ENCODE measurements around the gene COL21A1.

Gene COL21A1

DNA sequence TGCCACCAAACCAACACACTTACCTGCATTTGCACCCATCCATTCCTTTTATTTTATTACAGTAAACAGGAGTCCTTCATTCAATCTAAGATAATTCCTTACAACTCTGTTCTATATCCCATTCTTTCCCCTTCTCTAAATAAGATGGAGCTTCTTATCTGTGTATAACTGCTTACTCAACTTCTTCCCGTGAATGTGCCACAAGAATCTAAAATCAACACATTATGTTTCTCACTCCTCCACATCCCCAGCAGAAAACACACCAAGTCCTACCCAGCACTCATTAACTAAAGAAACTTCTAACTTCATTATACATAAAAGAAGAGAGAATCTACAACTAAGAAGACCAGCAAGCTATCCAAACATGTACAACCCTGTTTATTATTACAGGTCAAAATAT lies 141.1 kb downstream of the COL21A1 start:
- no peak for DNase-seq (ENCODE audit: low spot score)

DNA sequence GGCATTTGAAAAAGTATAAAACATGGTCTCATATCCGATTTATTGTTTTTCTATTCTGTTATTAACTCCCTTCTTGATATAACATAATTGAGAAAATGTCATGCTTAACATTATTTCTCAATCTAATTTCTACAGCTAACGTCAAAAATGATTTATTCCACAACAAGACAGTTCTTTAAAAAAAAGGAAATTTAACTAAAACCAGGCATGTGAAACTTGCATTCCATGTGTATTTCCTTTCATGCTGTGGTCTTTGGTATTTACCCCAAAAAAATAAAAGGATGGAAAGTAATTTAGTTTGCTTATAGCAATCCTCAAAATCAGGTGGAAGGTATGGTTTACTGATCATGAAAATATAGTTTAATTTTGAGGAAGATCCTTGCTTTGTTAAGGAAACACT lies 142.8 kb downstream of the COL21A1 start:
- DNase-seq (ENCODE audit: low spot score), result no peak

DNA sequence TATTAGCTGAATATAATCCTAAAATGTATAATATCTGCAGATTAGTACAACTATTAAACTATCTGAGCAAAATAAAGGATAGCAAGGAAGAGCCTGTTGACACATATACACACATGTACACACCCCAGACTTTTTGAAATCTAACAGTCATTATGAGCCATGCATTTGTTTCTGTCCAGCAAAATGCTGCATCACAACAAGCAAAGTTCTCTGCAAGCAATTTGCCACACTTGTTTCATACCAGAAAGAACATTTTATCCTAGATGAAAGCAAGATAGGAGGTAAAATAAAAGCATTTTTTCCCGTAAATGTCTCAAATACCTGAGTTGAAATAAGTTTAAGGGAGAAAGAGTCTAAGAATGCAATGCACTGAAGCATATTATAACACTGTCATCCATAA lies 145.2 kb downstream of the COL21A1 start:
- DNase-seq (ENCODE audit: low spot score), result no peak

DNA sequence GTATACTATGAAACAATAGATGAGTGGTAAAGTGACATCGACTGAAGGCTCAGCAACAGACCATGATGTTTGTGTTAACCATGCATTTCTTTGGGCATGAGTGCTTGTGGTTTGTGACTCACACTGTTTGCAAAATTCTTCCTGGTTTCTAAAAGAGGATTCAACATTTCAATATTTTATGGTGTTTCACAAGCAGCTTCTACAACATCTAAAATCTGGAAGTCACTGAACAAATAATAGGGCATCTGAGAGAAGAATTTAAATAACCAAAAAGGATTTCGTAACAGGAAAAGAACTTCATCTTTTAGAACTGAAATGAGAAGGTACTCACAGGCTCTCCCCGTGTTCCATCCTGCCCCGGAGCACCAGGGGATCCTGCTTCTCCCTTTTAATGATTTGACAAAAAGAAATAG lies 146.2 kb downstream of the COL21A1 start:
- DNase-seq (ENCODE audit: low spot score), result peak; percentile 26

DNA sequence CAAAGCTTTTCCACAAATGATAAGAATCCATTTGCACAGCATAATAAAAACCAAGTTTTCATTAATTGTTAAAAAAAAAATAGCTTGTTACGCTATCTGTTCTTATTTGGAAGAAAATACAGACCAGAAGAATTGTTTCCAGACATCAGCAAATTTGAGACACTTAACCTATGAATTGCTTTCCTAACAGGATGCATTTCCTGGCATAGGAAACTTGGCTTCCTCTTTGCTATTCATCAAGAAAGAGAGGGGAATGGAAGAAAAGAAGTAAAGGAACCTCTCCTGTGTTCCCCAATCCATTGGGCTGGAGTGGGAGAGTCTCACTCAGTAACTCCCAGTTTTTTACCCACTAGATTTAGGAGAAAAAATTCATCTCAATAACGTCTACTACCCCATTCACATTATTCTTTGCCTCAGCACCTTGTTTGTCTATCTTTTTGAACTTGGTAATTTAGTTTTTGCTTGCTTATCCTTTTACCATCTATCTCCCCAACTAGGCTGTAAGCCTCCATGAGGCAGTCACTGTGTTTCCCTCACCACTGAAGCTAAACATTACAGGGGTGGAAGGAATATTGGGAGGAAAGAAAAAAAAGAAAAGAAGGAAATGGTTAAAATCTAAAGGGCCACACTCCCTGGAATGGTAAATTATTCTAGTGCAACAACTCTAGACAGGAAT lies 150.3 kb downstream of the COL21A1 start:
- no peak for DNase-seq (ENCODE audit: low spot score)

DNA sequence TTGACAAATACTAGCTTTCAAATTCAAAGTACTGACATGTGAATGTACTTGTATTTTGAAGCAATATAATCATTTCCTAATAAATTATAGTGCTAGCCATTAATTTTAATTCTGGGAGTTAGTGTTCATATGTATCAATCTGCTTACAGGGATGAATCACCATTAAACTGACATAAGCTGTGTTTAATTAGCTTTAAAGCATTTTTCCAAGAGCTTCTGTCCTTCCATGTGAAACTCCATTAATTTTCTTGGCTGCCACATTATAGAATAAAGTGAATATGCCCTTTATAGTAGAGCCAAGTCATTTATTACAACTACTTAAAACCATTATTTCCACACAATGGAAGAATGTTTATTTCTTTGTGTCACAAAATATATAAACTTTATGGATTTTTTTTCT lies 150.8 kb downstream of the COL21A1 start:
- no peak for DNase-seq (ENCODE audit: low spot score)

DNA sequence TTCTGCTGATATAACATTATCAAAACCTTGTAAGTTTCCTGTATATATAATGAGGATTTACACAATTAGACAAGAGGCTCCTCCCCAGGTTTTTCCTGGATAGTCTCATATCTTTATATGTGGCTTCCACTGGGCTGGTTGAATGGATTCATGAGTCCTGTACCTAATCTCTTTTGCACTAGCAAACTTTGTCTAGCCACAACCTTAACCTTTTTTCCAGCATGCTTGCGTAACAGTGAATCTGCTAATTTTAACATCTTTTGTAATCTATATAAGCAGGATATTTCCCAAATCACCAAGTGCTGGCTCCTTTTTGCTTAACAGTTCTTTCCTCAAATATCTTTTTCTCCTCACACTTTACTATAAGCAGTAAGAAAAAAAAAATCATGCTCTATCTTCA lies 153.6 kb downstream of the COL21A1 start:
- no peak for DNase-seq (ENCODE audit: low spot score)

DNA sequence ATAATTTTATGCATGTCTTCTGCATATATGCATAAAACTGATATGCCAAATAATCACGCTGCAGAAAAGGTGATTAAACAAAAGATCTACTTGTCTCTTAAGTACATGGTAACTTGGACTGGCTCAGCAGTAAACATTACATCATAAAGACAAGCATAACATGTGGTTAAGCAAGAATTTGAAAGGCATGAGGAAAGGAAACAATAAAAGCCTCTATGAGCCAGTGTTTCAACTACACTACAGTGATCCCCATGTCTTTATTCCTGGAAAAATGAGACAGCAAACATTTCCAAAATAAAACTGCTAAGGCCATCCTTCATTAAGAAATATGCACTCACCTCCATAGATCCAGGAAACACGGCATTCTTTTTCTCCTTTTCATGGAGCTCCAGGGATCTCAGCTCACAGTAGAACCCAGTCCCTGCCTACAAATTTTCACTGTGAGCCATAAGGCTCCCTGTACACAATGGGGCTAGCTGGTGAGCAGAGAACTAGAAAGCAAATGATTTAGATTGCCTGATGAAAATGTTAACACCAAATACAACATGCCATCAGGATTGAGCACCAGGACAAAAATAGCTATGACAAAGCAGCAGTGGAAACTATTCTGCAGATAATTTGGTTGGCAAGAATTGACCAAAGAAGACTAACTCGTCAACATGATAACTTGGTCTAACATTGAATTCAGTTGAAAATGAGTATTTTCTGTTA lies 156.1 kb downstream of the COL21A1 start:
- DNase-seq (ENCODE audit: low spot score), result peak; percentile 49

DNA sequence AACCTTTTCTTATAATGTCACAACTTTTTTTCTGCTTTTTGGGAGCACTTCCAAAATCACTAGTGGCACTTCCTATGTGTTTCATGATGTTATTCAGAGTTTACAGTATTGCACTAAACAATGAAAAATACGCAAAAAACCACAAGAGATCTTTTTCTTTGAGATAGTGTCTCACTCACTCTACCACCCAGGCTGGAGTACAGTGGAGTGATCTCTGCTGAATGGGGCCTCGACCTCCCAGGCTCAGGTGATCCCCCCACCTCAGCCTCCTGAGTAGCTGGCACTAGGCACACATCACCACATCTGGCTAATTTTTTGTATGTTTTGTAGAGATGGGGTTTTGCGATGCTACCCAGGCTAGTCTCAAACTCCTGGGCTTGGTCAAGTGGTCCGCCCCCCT lies 158.7 kb downstream of the COL21A1 start:
- DNase-seq (ENCODE audit: low spot score), result no peak

DNA sequence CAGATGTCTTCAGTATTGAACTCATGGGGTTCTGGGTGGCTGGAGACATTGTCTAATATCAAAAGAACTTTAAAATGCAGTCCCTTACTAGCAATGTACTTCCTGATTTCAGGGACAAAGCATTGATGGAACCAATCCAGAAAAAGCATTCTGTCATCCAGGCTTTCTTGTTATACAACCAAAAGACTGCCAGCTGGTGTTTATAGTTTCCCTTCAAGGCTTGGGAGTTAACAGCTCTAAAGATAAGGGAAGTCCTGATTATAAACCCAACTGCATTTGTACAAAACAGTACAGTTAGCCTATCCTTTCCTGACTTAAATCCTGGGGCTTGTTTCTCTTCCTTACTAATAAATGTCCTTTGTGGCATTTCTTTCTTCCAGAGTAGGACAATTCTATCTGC lies 160.0 kb downstream of the COL21A1 start:
- no peak for DNase-seq (ENCODE audit: low spot score)

DNA sequence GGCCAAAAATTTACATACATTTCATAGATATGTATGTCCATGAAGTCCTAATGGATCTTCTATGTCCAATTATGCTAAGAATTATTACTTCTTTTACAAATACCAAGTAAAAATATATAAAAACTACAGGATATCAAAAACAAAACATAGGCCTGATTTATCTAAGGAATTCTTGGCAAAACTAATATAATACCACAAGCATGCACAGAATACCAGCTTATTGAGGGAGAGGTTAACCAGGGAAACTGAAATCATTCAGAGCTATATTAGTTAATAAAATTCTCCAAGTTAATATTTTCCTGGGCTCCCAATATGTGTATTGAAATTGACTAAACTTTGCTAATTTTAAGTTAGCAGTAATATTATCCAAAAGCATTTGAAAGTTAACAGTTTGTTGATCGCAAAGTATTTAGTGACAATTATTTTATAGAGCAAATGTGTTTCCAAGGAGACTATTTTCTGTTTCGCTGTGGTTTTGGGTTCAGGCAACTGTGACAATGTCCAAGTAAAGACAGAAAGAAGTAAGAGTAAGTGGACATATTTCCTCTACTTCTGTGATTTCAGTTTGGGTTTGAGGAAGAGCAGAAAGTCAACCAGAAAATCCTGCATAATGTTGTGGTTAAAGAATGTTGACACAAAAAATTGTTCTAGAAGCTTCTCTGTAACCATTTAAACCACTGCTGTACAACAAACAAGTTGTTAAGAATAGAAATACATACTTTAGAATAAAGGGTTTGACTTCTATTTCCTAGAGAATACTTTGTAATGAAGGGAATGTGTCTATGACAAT lies 167.4 kb downstream of the COL21A1 start:
- no peak for DNase-seq (ENCODE audit: low spot score)

DNA sequence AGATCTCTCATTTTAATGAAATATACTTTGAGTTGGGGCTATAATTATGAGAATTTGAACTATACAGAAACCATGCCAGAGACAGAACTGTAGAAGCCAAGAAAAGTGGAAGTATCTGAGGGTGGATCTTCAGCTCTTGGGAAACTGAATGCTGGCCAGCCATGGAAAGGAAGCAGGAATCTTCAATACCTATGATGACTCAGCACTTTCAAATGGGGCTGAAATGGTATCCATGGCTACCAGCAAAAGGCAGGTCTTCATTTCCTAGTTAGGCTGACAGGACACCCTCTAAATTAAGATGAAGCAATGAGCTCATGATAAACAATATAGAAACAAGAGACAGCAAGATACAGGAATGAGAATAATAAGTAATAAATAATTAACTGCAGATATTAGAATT lies 171.3 kb downstream of the COL21A1 start:
- DNase-seq (ENCODE audit: low spot score), result no peak

DNA sequence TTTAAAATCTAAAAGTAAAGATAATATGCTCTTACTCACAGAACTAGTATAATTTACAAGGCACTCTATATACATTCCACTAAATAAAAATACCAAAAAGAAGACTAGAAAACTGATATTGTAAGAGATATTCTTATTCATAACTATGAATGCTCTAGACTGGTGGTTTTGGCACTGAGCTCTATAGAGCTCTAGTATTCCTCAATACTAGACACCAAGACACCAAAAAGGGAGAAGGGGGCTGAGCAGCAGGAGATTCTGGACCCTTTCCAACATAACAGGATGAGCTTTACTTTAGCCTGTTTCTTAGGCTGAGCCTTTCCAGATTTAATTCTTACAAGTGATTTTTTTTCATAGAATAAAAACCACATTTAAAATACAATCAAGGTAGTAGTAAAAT lies 173.6 kb downstream of the COL21A1 start:
- no peak for DNase-seq (ENCODE audit: low spot score)

DNA sequence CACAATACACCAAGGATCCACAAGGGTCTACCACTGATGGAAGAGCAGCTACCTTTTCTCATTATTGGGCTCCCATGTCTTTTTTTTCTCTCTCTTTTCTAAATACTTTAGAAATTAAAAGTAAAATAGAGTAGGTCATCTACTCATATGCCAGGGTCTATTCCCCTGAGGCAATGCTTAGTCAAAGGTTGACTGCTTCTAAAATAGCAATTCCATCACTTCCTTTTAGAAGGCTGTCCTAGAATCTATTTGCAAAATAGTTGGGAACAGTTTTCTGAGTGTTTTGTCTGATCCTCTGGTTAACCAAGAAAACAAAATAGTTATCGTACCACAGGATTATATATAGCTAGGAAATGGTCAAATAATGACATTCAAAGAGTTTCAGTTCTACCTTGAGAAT lies 174.1 kb downstream of the COL21A1 start:
- DNase-seq (ENCODE audit: low spot score), result no peak

DNA sequence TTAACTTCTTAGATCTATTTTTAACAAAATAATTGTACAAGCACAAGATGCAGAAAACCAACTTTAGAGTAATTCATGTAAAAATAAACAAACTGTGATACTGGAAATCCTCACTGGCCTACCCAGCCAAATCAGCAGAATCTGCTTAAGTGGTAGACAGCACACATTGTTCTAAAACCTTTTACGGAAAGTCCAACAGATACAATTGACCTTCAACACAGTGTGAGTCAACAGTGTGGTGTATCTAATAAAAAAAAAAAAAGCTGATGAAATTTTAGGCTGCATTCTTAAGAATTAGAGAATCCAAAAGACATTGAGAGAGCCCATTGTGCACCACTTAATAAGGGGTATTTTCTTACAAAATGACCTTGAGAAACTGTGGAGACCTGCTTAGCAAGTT lies 174.5 kb downstream of the COL21A1 start:
- DNase-seq (ENCODE audit: low spot score), result peak; percentile 15

DNA sequence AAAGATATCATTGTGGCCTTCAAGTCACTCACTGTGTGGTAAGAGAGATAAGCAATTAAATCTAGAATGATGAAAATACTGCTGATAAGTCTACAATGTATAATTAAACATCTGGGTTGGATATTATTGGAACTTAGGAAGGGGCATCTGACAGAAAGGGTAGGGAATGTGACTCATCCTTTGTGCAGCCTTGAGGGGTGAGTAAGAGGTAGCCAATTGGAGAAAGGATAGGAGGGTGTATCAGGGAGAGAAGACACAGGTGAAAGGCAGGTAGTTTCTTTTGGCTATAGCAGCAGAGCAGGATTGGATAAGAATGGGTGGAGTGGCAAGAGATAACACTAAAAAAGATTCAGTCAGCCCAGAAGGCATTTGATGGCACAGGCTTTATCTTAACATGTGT lies 182.0 kb downstream of the COL21A1 start:
- no peak for DNase-seq (ENCODE audit: low spot score)

DNA sequence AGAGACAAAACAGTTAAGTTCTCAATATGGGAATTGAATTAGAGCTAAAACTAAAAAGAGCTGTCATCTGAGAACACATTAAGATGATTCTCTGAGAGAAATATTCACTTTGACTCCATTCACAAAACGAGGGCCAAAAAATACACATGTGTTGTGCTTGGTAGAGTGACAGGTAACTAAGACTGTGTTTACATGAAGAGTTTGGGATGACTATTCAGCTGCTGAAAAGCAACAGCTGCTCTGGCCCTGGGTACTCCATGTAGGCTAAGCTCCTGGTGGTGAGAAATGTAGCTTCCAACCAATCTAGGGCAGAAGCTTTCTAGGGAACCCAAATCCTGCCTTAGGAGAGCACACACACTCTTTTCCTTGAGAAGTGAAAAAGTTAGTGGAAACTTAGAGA lies 184.5 kb downstream of the COL21A1 start:
- no peak for DNase-seq (ENCODE audit: low spot score)

DNA sequence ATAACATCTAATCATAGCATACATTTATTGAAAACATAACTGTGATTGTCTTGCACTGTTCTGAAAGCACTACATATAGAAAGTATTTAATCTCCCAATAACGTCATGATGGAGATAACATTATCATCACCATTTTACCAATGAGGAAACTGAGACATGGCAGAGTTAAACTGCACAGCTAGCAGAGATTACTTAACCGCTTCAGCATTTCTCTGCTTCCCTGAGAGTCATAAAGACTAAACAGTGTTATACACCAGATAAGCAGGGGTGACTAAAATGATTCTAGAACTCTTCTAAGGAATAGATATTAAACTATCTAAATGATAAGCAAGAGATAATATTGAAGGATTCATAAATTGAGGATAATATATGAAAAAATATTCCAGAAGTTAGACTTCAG lies 188.7 kb downstream of the COL21A1 start:
- DNase-seq (ENCODE audit: low spot score), result no peak

DNA sequence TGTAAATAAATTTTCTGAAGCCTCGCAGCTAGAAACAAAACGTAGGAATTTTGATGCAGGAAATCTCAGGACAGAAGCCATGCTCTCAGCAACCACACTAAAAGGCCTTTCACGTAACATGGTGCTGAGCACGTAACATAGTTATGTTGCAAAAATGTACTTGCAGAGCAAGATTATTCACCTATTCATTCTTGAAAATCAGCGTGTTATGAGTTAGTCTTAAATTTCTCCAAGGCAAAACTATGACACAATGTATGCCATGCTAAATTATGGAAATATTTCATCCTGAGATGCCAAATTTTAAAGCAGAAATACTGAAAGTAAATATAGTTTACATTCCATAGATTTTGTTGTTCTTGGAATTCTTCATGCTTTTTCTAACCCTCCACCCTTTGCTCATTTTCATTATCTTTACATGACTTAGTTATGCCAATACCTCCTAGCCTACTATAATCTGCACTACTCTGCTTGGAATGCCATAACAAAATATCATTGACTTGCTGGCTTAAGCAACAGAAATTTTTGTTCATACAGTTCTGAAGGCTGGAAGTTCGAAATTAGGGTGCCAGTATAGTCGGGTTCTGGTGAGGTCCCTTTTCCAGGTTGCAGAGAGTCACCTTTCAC lies 192.2 kb downstream of the COL21A1 start:
- no peak for DNase-seq (ENCODE audit: low spot score)

DNA sequence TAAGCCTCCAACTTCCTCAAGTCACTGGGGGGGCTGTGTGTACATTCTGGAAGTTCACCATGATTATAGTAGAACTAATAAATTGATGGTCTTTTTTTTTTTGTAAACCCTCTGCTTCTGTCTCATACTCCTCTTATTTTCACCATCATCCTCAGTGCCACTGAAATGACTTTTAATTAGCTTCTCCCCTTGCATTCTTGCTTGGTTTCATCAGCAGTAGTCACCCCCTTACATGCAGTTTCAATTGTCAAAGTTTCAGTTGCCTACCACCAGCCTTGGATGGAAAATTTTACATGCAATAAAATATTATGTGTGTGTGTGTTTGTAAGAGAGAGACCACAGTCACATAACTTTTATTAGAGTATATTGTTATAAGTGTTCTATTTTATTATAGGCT lies 196.2 kb downstream of the COL21A1 start:
- no peak for DNase-seq (ENCODE audit: low spot score)

DNA sequence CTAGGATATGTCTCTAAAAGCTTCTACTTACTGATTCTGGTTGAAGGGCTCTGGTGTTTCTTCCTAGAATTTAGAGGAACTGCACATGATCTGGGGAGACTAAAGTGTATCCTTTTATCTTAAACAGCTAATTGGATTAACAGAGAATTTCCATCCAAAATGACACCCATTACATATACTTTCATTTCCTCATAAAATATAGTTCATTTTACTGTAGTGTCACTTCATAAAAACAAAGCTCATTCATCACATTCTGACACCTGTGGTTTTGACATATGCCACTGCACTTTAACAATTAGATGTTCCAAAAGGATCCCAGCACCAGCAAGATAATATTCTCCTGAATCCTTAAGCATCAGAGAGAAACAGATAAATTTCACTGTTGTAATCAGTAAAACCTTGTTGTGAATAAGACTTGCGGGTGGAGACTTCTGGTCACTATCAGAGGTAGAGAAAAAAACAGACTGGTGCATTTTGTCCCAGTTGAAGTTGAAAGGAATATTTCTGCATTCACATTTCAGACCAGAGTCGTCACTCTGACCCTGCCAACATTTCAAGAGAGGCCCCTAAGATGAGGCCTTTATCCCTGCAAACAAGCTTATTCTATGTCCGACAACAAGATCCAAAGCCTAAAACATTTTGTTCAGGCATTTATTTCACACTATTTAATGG lies 196.7 kb downstream of the COL21A1 start:
- no peak for DNase-seq (ENCODE audit: low spot score)

DNA sequence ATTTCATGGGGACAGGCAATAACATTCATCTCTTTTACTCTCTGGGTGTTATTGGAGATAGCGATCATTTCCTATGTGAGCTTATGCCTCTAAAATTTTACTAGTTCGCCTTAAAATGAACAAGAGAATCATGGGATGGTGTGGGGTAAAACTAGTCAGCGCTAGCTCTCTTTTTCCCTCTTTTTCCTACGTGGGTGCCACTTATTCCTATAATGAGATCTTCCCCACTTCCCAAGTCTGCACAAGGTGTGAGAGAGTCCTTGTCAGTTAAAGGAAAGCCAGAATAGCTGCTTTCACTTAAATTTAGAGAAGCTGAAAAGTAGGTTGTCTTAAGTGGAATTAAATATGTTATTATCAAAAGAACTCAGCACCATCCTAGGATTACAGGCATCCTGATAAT lies 198.8 kb downstream of the COL21A1 start:
- no peak for DNase-seq (ENCODE audit: low spot score)

Measured in COLO829 (cell line).